Islet of Langerhans (tissue), 1 donor: Measurements from ENCODE around the gene SDHAF4.
A peak's percentile ranks its signal among the peaks of the same experiment; 100 is the strongest.
"Not testable (repeated sequence)": the region's sequence is repeated elsewhere in the genome, so short reads cannot be mapped to it uniquely, and the experiment has no call there.

Experiments used
- FAIRE-seq: peaks from one replicate; lab custom pipeline; 2011; peaks lifted over from hg19 to GRCh38; lab: Jason Lieb, UNC

SDHAF4 gene

GRCh38 chr6:70566751-70567382 is at the start of gene SDHAF4:
SDHAF4 (plus strand) TSS chr6:70566930; CDS start chr6:70566941, 11 bp downstream.
- no peak for FAIRE-seq

- FAIRE-seq: peak; percentile 76
Measured at GRCh38 chr6:70518723-70519122, 48.0 kb upstream of the SDHAF4 start.

- peak; percentile 69 for FAIRE-seq
Measured at GRCh38 chr6:70520575-70520974, 46.2 kb upstream of the SDHAF4 start.

GRCh38 chr6:70524721-70525286 is 41.9 kb upstream of the SDHAF4 start:
- no peak for FAIRE-seq

- FAIRE-seq: no peak
Measured at GRCh38 chr6:70527071-70527737, 39.5 kb upstream of the SDHAF4 start.

GRCh38 chr6:70530023-70530422 is 36.7 kb upstream of the SDHAF4 start:
- no peak for FAIRE-seq

- no peak for FAIRE-seq
Measured at GRCh38 chr6:70531133-70531532, 35.6 kb upstream of the SDHAF4 start.

- no peak for FAIRE-seq
Measured at GRCh38 chr6:70537266-70537665, 29.5 kb upstream of the SDHAF4 start.

GRCh38 chr6:70538376-70538775 is 28.4 kb upstream of the SDHAF4 start:
- peak; percentile 76 for FAIRE-seq

GRCh38 chr6:70547313-70547712 is 19.4 kb upstream of the SDHAF4 start:
- FAIRE-seq: peak; percentile 24

GRCh38 chr6:70547905-70548304 is 18.8 kb upstream of the SDHAF4 start:
- FAIRE-seq: no peak

GRCh38 chr6:70549327-70549726 is 17.4 kb upstream of the SDHAF4 start:
- no peak for FAIRE-seq

- FAIRE-seq: no peak
Measured at GRCh38 chr6:70551566-70551965, 15.2 kb upstream of the SDHAF4 start.

- FAIRE-seq: not testable (repeated sequence)
Measured at GRCh38 chr6:70552286-70552940, 14.3 kb upstream of the SDHAF4 start.

GRCh38 chr6:70552974-70553373 is 13.8 kb upstream of the SDHAF4 start:
- no peak for FAIRE-seq

- FAIRE-seq: no peak
Measured at GRCh38 chr6:70557998-70558397, 8.7 kb upstream of the SDHAF4 start.

GRCh38 chr6:70562401-70562800 is 4.3 kb upstream of the SDHAF4 start:
- not testable (repeated sequence) for FAIRE-seq

GRCh38 chr6:70563530-70563929 is 3.2 kb upstream of the SDHAF4 start:
- FAIRE-seq: no peak

- no peak for FAIRE-seq
Measured at GRCh38 chr6:70574643-70575042, 7.9 kb downstream of the SDHAF4 start.

- no peak for FAIRE-seq
Measured at GRCh38 chr6:70575899-70576495, 9.3 kb downstream of the SDHAF4 start.

GRCh38 chr6:70586114-70586513 is 19.4 kb downstream of the SDHAF4 start:
- FAIRE-seq: no peak

- FAIRE-seq: no peak
Measured at GRCh38 chr6:70590400-70590799, 23.7 kb downstream of the SDHAF4 start.
